ENCODE measurements around the gene ESPNL.

Gene ESPNL

DNA sequence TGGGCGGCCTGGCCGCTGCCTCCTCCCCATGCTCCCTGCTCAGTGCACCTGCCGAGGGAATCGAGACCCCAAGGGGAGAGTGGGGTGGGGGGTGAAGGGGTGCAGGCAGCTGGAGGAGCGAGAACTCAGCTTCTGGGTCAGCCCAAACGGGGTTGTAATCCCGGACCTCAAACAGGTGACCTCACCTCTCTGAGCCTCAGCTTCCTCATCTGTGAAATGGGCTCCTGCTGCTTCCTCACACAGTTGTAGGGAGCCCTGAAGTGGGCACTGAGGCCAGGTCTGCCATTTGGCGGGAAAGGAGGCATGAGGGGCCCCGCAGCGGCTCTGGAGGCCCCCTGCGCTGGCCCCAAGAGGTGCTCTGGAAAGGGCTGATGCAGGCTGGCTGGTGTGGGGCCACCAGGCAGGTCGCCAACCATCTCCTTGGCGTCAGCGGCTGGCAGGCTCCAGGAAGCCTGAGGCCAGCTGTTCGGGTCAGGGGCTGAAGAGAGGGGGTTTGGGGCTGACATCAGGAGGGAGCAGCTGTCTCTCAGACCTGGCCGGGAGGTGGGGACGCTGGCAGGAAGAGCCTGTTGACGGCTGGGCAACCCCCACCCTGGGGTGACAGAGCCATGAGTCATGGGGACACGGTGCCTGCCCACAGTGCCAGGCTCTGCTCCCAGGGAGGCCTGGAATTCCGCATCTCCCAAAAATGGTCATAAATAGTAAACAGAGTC, 43.3 kb downstream of the ESPNL start:
- DNase-seq, result no peak

- DNase-seq, result no peak
These were observed 44.1 kb downstream of the ESPNL start for GRCh38 chr2:238144262-238144661.

GRCh38 chr2:238145046-238145445, 44.9 kb downstream of the ESPNL start:
- no peak for DNase-seq

- no peak for DNase-seq
These were observed 45.7 kb downstream of the ESPNL start for GRCh38 chr2:238145851-238146250.

- DNase-seq, result no peak
These were observed 46.9 kb downstream of the ESPNL start for GRCh38 chr2:238146884-238147544.

GRCh38 chr2:238148981-238149380, 48.8 kb downstream of the ESPNL start:
- DNase-seq, result no peak

DNA sequence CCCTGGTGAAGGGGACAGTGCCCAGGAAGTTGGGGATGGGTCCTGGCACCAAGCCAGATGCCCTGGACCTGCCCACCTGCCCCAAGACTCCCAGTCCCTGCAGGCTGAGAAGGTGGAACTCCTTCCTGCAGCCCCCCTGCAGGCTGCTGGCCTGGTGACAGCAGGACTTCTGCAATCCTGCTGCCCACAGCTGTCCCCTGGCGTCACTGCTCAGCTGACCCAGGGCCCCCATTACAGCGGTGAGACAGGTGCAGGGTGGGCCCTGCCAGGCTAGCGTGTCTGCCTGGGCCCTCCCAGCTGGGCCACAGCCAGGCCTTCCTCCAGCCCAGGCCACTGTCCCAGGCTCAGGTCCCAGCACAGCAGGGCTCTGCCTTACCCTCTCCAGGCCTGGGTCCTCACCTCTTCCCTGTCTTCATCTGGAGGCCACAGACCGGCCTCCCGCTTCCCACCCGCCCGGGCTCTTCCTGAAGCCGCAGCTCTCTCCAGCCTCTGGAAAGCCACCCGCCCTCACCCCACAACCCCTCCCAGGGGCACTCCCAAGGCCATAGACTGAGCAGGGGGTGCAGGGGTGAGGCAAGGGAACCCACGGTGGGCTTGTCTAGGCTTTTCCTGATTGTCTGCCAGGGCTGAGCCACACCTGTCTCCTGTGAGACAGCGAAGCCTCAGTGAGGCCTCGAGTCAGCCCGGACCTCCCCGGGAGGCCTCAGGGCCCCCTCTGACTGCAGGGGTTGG, 49.9 kb downstream of the ESPNL start:
- no peak for DNase-seq

DNA sequence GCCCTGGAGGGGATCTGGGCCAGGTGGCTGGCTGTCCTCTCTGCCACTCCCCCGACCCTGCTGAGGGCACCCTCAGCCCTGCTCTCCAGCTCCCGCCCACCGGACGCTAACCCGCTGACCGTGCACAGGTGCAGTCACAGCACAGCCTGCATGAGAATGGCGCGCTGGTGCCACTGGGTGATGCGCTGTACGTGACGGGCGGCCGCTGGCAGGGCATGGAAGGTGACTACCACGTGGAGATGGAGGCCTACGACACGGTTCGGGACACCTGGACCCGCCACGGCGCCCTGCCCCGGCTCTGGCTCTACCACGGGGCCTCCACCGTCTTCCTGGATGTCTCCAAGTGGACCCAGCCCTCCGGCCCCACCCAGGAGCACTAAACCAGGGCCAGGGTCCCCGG, 50.5 kb downstream of the ESPNL start:
- no peak for DNase-seq

DNA sequence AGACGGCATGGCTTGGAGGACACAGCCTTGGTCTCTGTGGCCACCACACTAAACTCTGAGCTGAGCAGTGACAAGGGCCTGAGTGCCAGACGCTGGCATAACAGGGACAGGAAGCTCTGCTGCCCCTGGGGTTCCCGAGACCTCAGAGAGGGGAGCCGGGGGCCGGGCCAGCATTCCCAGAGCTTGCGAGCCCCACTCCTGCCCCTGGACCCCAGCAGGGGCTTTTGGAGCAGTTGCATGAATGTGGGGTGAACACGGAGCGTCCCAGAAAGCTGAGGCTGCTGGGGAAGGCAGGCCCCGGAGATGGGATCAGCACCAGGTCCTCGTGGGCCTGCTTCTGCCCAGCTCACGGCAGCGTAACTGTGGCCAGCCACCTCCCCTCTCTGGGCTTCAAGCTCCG, 51.1 kb downstream of the ESPNL start:
- no peak for DNase-seq

DNA sequence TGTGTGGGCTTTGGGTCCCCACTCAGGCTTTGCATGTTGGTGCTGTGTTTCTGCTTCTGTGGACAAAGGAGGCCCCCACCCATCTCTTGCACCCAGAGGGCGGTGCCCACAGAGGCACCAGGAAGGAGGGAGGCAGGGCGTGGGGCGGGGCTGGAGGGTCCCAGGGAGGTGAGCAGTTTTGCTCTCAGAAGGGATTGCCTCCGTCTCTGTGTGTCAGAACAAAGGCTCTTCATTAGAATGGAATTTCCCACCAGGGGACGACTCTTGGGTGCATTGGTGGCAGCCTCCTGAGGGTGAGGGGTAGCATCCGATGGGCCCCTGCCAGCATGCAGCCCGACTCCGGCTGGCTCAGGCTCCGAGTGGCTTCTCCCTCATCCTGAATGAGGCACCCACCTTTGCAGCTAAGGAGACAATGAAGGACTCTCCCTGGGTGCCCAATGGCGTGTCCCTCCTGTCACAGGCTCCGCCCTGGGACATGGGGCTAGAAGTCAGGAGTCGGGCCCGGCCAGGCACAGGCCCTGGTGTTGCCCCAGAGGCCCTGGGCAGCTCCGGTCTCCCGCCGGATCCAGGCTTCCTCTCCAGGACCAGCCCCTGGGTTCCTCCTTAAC, 51.6 kb downstream of the ESPNL start:
- no peak for DNase-seq

- DNase-seq, result no peak
These were observed 52.9 kb downstream of the ESPNL start for GRCh38 chr2:238152771-238153688.

GRCh38 chr2:238154570-238154969, 54.4 kb downstream of the ESPNL start:
- no peak for DNase-seq

GRCh38 chr2:238155051-238155760, 55.1 kb downstream of the ESPNL start:
- DNase-seq, result no peak

DNA sequence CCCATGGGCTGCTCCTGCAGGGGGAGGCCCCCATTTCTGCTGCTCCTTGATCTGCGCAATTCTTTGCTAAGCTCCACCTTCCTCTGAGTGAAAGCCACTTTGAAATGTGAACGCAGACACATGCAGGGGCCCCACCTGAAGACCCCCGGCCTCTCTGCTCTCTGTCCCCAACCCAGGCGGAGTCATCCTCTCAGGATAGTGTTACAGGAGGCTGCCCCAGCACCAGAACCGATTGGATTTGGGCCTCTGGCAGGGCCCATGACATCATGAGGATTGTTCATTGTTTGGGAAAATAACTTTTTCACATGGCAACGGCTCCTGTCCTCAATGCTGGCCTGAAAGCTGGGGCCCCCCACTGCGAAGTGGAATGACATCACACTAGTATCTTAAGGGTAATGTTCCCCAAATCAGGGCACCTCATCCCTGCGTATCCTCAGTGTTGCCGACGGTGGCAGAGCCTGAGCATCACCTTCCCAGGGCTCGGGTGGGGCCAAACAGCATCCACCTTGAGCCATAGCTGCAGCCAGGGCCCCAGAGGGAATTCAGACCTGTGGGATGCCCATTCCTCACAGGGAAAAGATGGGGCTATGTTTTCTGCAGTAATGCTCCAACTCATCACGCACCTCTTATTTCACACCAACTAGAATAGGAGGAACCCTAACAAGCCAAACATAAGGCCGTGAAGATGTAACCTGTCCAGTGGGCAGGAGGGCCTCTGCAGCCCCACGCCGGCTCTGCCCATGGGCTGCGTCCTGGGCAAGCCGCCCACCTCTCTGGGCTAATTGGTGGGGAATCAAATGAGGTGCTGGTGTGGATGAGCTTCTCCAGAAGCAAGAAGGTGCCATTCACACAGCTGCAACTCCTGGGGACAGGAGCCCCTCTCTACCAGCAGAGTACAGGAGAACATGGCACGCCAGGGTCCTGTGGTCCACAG, 55.9 kb downstream of the ESPNL start:
- no peak for DNase-seq

DNA sequence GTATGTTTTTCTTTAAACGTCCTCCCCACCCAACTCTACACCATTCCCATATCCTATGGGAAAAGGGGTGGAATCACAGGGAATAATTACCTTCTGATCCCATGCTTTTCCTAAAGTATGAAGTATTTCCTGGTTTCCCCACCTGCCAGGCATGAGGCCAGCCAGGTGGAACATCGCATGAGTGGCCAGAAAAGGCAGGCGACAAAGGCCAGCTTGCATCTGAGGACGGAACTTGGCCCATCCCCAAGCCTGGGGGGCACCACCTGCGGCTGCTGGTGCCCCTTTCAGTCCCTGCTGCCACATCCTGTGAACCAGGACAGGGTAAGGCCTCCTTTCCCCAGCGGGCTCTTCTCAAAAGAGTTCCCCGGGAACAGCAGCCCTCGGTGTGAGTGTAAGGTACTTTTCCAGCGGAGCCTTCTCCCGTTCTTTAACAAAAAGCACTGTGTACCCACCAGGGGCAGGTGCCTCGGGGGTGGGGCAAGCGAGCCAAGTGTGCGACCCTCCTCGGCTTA, 57.4 kb downstream of the ESPNL start:
- no peak for DNase-seq

- DNase-seq, result no peak
These were observed 57.9 kb downstream of the ESPNL start for GRCh38 chr2:238158018-238158508.

GRCh38 chr2:238158509-238159070, 58.5 kb downstream of the ESPNL start, which contains the start of gene ERFE:
ERFE (plus strand) TSS chr2:238158970; CDS start chr2:238159008, 38 bp downstream.
- DNase-seq, result no peak

- no peak for DNase-seq
These were observed 59.0 kb downstream of the ESPNL start for GRCh38 chr2:238159071-238159539.

DNA sequence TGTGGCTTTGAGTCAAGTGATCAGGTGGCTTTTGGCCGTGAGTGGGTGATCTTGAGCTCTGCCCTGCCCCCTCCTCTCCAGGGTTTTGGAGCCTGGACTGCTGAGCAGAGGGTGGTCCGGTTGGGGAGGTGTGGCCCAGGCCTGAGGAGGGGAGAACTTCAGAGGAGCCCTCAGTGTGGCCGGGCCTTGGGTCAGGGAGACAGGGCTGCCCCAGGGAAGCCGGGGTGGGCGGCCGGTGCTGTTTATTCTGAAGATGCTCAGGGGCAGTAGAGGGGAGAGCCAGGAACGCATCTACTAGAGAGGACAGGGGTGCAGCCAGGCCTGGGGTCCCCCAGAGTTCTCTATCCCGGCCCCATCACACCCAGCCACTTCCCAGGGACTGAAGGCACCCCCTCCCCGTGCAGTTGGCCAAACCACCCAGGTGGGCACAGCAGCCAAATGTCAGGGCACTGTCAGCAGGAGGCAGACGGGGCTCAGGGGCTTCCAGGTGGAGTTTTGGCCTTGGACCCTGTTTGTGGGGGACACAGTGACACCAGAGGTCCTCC, 59.6 kb downstream of the ESPNL start:
- no peak for DNase-seq

Data from NCI-H524 treated with DMSO at 0.1 percent for 48 hours (cell line).